Stimulated activated CD8-positive, alpha-beta memory T cell treated with anti-CD3 and anti-CD28 coated beads, Interleukin-2, amount 100 ng/mL, for 1 hour (primary cell): ENCODE measurements around the gene CRYBG1.
"Not testable (repeated sequence)": the region's sequence is repeated elsewhere in the genome, so short reads cannot be mapped to it uniquely, and the experiment has no call there.

Experiments
- DNase-seq, 2 donors: peaks; one replicate each; pipeline ENCODE4 v3.0.0-alpha.2; 2020; ENCODE audit warnings: low read depth in 2 of 2

CRYBG1 gene

DNA sequence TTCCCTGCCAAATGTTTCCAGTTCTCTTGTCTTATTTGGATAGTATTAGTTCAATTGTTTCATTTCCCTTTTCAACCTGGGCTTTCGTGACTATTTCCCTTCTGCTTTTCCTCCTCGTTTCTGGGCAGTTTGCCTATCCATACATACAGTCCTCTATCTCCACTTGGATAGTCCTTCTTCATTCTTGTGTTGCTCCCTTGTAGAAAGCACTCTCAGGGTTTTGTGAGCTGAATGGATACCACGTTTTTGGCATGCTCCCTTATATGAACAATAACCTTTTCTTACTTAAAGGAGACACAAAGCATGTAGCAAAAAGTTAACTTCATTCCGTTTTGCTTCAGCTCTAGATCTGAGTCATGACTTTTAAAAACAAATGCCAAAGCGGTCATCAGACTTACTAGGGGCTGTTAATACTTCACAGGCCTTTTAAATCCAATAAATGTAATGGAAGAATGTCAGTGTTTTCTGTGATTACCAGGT lies 16.6 kb downstream of the CRYBG1 start:
- DNase-seq = no peak

- DNase-seq = no peak
Observed at GRCh38 chr6:106379951-106380350, 19.4 kb downstream of the CRYBG1 start.

DNA sequence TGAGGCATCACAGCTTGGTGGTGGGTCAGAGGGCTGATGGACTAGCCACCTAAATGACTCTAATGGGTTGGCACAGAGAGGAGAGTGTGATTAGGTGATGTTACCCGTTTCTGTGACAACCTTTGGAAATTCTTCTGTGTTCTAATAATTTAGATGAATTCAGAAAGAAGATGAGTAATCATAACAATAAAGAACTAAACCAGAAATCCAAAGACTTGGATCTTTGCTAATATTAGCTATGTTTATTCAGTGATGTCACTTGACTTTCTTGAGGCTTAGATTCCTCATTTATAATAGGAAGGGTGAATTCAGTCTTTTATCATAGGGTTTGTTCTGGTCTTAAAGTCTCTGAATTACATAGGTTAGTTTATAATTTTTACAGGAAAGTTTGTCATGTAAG lies 19.9 kb downstream of the CRYBG1 start:
- DNase-seq = no peak

- DNase-seq = no peak
Observed at GRCh38 chr6:106381223-106381622, 20.7 kb downstream of the CRYBG1 start.

DNA sequence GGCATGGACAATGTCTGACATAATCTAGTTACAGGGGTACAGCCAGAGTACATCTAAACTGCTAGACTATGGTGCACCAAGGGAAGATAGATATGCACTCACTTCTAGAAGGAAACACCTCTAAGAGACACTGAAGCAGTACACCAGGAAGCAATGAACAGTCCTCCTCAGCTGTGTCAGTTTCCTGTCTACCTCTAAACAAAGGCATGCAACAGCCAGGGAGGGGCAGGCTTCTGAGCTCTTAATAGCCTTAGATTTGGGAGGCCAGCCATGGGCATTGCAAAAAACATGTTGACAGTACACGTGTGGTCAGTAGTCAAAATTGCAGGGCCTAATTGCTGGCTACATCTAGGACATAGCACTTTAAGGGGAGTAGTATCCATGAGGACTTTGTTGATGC lies 21.4 kb downstream of the CRYBG1 start:
- DNase-seq = no peak

DNA sequence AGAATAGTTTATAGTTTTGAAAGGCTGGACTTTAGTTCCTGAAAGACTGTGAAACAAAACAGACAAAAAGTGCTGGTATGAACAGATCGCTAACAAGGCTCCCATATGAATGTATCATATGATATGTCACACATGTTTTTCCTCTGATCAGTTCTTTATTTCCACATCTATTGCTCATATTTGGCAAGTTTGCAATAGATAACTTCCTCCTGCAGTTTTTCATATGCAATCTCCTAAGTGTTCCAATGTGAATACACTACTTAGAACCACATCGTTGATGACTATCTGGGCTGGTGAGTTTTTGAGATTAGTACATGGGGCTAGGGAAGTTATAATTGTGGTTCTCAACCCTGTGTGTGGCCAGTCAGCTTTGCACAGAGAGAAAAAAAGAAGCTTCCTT lies 23.1 kb downstream of the CRYBG1 start:
- DNase-seq = no peak

GRCh38 chr6:106385530-106385929 lies 25.0 kb downstream of the CRYBG1 start:
- no peak for DNase-seq

GRCh38 chr6:106387875-106388274 lies 27.4 kb downstream of the CRYBG1 start:
- DNase-seq = no peak

GRCh38 chr6:106390088-106390487 lies 29.6 kb downstream of the CRYBG1 start:
- no peak for DNase-seq

GRCh38 chr6:106396426-106397220 lies 36.1 kb downstream of the CRYBG1 start:
- DNase-seq = no peak

GRCh38 chr6:106397431-106397830 lies 36.9 kb downstream of the CRYBG1 start:
- no peak for DNase-seq

- DNase-seq = no peak
Observed at GRCh38 chr6:106398621-106399020, 38.1 kb downstream of the CRYBG1 start.

DNA sequence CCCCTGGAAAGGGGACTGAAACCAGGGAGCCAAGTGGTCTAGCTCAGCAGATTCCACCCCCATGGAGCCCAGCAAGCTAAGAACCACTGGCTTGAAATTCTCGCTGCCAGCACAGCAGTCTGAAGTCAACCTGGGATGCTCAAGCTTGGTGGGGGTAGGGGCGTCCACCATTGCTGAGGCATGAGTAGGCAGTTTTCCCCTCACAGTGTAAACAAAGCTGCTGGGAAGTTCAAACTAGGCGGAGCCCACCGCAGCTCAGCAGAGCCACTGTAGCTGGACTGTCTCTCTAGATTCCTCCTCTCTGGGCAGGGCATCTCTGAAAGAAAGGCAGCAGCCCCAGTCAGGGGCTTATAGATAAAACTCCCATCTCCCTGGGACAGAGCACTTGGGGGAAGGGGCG lies 44.5 kb downstream of the CRYBG1 start:
- not testable (repeated sequence) for DNase-seq

GRCh38 chr6:106411056-106411455 lies 50.5 kb downstream of the CRYBG1 start:
- DNase-seq = no peak

- no peak for DNase-seq
Observed at GRCh38 chr6:106411643-106412200, 51.2 kb downstream of the CRYBG1 start.

DNA sequence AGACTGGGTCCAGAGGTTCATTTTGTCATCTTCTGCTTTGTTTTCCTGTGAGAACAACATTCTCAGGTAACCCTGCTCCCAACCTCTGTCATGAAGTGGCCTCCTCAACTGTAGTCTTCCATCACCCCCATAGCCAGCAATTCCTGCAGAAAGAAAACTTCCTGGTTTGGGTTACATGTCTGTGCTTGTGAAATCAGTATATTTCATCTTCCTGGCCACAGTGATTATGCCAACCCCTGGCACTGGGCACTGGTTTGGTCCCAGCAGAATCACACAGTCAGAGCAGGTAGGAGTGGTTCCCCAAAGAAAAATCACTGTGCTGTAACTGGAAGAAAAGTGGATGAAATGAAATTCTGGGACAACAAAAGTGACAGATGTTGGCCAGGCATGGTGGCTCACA lies 52.5 kb downstream of the CRYBG1 start:
- DNase-seq = no peak

- DNase-seq = no peak
Observed at GRCh38 chr6:106413722-106414121, 53.2 kb downstream of the CRYBG1 start.

DNA sequence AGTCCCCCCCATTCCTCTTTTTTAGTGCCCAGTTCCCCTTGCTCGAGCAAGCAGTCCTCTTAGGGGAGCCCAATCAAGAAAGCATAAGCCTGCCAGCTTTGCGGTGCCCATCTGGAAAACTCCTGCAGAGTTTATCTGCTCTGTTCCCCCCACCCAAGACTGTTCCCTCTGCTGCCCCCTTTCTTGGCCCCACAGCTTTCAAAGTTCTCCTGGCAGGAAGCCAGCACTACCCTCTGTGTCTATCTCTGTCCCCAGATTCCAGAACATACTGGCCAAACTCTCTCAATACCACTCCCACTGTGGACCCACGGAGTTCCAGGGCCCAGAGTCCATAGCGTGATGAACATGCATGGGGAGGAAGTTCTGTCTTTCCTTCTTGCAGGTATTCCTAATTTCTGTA lies 55.4 kb downstream of the CRYBG1 start:
- DNase-seq = no peak

DNA sequence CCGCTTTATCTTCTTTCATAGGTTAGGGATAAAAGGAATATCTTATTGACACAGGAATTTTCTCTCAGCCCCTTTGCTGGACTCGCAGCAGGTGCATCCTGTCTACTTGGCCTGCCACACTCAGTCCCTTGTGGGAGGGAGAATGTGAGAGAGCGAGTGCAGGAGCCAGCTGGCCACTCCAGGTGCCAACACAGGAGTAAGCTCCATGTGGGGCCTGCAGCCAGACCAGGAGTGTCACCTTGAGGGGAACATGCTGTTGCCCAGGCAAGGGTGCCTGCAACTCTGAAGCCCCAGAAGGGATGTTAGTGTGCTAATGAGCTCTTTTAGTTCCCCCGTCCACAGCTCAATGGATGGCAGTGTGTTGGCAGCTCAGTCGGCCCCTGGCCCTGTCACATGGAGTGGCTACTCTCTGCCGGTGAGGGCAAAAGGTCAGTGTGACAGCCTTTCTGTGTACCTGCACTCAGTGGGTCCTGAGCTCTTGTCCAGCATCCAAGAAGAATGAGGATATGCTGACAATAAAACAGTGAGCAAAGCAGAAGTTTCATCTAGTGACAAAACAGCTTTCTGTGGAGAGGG lies 57.1 kb downstream of the CRYBG1 start:
- no peak for DNase-seq

- no peak for DNase-seq
Observed at GRCh38 chr6:106419900-106420613, 59.5 kb downstream of the CRYBG1 start.

DNA sequence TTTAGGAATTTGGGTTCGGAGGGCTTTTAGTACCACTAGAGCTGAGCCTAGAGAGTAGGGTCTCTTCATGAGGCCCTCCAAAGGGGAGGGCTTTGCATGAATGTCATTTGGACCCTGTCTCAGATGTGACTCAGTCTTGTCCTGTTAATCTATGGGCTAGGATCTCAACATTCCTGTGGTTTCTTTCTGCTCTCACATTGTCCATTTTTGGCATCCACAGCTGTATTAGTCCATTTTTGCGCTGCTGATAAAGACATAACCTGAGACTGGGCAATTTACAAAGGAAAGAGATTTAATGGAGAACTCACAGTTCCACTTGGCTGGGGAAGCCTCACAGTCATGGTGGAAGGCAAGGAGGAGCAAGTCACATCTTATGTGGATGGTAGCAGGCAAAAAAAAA lies 61.0 kb downstream of the CRYBG1 start:
- no peak for DNase-seq

- DNase-seq = no peak
Observed at GRCh38 chr6:106422534-106422933, 62.0 kb downstream of the CRYBG1 start.

- DNase-seq = no peak
Observed at GRCh38 chr6:106425382-106425781, 64.9 kb downstream of the CRYBG1 start.
